GM19467 (cell line): ENCODE measurements around the gene SLC37A4.
"Not testable (repeated sequence)": the region's sequence is repeated elsewhere in the genome, so short reads cannot be mapped to it uniquely, and the experiment has no call there.

Experiments used
- ATAC-seq: cut with Tn5 transposase; IDR thresholded peaks from one replicate; pipeline ENCODE4 v1.9.1; 2021; ENCODE audit warnings: mild to moderate bottlenecking, moderate library complexity; ENCODE audit not compliant: unreplicated experiment

The SLC37A4 gene

GRCh38 chr11:119030329-119031047 is at the start of gene SLC37A4:
SLC37A4 (minus strand) TSS chr11:119030877.
- ATAC-seq = peak; percentile 87

GRCh38 chr11:119078675-119079420 is 48.2 kb upstream of the SLC37A4 start:
- ATAC-seq = no peak

- no peak for ATAC-seq
Observed at GRCh38 chr11:119077839-119078238, 47.2 kb upstream of the SLC37A4 start.

GRCh38 chr11:119067371-119068222 is 36.9 kb upstream of the SLC37A4 start, which contains the start of gene VPS11:
VPS11 (plus strand) TSS chr11:119067818; CDS start chr11:119067824, 6 bp downstream.
- ATAC-seq = peak; percentile 85

DNA sequence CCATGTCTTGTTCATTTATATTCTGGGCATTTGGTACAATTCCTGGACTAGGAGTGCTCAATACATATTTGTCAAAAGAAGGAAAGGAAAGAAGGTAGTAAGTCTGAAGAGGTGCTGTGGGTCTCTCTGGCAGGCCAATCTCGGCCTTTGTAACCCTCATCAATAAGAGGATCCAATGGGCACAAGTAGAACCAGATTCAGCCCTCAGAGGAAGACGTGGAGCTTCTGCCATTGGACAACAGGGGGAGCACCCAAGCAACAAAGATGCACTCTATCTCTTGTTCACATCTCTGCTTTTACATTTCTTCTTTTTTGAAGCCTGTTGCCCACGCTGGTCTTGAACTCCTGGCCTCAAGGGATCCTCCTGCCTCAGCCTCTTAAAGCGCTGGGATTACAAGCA is 34.7 kb upstream of the SLC37A4 start:
- ATAC-seq = no peak

- ATAC-seq = no peak
Observed at GRCh38 chr11:119062779-119063178, 32.1 kb upstream of the SLC37A4 start.

DNA sequence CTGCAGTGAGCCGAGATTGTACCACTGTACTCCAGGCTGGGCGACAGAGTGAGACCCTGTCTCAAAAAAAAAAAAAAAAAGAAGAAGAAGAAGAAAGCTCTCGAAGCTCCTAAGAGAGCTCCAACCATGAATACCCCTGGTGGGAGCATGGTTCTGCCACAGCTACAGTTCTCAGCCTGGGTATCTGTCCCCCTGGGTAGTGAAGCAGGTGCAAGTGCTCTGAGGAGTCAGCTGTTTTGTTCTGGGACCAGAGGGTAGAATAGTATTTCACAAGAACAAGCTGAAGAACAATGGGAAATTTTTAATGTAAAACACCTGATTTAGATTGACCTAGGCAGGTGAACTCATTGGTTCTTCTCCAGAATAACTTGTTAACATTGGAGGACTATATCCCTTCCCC is 30.6 kb upstream of the SLC37A4 start:
- ATAC-seq = no peak

DNA sequence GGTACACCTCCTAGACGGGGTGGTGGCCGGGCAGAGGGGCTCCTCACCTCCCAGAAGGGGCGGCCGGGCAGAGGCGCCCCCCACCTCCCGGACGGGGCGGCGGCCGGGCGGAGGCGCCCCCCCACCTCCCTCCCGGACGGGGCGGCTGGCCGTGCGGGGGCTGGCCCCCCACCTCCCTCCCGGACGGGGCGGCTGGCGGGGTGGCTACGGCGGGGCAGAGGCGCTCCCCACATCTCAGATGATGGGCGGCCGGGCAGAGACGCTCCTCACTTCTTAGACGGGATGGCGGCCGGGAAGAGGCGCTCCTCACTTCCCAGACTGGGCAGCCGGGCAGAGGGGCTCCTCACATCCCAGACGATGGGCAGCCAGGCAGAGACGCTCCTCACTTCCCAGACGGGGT is 28.5 kb upstream of the SLC37A4 start:
- ATAC-seq = not testable (repeated sequence)

- peak; percentile 92 for ATAC-seq
Observed at GRCh38 chr11:119057000-119057769, 26.5 kb upstream of the SLC37A4 start, which contains the start of gene HYOU1. HYOU1 (minus strand) TSS chr11:119057205; CDS start chr11:119056160, 1,045 bp downstream.

DNA sequence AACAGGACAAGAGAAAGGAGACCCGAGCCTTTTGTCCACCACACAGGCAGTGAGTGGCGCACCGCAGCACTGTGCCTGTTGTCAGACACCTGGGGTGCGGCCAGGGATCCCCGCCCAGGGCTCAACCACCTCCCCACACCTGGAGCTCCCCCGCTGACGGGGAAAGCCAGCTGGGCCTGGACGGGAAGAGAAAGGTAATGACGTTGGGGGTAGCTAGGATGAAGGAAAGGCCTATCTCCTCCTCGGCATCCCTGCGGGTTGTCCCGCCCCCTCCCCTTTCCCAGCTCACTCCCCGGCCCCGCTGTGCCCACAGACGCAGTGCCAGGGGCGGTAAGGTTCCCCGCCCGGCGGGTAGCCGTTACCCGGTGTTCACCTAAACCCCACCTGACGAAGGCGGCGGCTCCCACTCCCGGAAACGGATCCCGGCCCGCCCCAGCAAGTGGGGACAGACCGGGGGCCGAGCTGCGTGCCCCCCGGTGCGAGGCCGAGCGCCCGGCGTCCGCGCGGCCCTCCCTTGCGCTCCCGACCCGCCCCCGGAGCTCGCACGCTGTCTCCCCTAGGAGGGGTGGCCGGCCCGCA is 25.8 kb upstream of the SLC37A4 start:
- peak; percentile 10 for ATAC-seq

DNA sequence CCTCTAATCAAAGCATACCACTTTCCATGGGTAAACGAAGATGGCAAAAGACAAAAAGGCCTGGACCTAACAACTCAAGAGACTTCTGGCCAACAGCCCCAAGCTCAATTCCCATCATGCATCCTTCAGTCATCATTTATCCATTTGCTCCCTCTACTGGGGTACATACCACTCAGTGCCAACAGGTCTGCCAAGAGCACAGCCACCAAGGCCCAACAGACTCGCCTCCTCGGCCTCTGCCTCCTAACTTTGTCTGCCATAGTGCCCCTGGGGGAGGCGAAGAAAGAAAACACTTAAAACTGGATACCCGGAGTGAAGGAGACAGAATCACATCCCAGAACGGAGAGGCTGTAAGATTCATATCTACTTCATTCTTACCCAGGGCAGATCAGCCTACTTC is 25.2 kb upstream of the SLC37A4 start:
- ATAC-seq = no peak

DNA sequence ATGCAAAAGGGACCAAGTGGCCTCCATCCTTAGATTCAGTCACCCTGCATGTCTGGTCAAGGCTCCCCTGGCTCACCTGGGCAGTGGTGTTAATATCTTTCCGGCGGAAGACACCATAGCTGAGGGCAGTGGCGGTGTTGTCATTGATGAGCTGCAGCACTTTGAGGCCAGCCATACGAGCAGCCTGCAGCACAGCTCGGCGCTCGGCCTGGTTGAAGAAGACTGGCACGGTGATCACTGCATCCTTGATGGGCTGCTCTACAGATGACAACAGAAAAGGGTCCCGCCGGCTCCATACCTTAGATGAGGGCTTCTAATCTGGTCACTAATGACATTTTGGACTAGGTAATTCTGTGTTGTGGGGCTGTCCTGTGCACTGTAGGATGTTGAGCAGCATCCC is 23.7 kb upstream of the SLC37A4 start:
- ATAC-seq = no peak

DNA sequence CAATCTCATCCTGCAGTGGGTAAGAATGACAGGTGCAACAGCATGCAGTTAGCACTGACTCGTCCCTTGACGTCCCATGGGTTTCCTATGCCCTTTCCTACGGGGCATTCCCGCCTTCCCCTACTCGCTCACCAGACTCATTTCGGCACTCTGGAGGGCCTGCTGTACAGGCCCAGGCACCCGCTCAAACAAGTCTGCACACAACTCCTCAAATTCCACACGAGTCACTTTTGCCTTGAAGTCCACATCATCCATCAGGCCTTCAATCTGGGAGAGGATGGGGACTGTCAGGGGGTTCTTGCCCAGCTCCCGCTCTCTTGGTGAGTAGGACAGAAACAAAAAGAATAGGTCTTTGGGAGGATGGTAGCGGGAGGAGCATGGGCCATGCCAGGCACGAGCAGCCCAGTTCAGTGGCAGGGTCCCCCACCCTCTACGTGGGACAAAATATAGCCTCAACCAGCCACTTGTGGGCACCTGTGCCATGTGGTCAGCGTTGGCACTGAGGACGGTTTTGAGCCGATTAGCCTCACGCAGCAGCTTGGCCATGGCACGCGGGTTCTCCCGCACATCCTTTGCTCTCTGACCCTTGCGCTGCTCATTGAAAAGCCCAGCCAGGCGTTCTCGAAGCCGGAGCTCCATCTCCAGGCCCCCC is 21.6 kb upstream of the SLC37A4 start:
- no peak for ATAC-seq

- no peak for ATAC-seq
Observed at GRCh38 chr11:119051440-119052162, 20.9 kb upstream of the SLC37A4 start.

- no peak for ATAC-seq
Observed at GRCh38 chr11:119049081-119049480, 18.4 kb upstream of the SLC37A4 start.

DNA sequence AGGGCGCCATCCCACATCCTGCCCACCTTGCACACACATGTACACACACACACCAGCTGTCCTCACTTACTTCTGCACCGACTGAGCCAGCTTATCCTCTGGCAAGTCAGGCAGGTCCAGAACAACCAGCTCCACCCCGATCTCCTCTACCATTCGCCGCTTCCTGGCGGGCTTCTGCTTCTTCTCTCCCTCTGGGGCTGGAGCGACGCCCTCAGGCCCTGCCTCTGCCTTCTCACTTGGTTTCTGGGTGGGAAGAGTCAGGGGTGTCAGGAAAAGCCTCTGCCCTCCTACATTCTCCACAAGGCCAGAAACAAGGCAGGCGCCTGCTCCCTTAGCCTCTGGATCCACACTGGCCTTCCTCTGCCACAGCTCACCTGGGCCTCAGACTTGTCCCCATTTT is 18.0 kb upstream of the SLC37A4 start:
- no peak for ATAC-seq

DNA sequence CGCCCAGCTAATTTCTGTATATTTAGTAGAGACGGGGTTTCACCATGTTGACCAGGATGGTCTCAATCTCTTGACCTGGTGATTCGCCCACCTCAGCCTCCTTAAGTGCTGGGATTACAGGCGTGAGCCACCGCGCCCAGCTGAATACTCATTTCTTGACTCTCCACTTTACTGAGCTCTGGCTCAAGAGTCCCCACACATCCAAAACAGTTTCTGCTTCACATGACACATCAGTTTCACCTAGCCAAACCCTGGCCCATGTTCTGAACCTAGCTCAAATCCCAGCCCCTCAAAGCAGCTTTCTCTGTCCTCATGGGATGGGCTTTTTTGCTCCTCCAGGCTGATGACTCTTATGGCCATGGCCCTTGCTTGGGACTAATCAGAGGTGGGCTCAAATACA is 16.5 kb upstream of the SLC37A4 start:
- no peak for ATAC-seq

DNA sequence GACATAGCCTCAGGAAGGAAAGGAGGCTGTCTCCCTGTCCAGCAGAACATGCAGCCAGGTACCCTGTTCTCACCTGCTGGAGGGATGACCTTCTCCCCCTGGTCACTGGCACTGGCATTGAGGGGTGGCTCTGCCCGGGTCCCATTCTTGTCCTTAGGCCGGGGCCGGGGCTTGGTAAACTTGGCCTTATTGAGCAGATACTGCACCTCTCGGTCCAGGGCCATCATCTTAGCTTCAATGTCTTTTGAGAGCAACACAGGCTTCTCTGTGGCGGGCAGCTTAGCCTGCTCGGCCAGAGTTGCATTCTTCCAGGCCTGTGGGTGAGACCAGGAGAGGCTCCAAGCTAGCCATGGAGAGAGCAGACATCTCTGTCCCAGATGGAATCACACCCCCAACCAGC is 15.8 kb upstream of the SLC37A4 start:
- no peak for ATAC-seq

DNA sequence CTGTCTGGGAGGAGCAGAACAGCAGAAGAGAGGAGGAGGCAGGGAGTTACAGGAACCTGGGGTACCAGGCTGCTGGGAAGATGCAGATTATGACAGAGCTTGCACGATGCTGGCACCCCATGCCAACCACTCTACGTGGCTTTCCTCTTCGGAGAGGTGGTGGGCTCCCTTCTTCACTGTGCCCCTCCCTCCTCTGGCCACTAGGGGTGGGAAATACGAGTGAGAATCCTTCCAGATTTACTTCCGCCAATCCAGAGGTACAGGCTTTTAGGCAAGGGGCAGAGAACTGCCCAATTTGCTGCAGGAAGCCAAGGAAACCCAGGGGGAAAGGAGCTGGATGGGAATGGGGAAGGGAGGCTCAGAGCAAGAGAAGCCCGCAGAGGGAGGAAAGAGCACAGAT is 14.0 kb upstream of the SLC37A4 start:
- ATAC-seq = no peak
